IMR-90 (cell line): ENCODE measurements around the gene PPM1H. TPM values are rescaled to one million over a fixed set of nuclear protein-coding genes. Genes with fewer than 3 reads are reported as not detected.

ENCODE experiments used
- ATAC-seq: fragments of 200-7000 bp; cut with Tn5 transposase; 2 replicates; pipeline ENCODE4 v1.9.1; 2020; ENCODE audit warnings: low read depth, mild to moderate bottlenecking, moderate library complexity
- BruUV-seq: library from RNA; stranded (reverse); fragments of 400-500 nt; replicated peaks from 2 replicates; lab custom pipeline; 2021; lab: Mats Ljungman, UMichigan
- CTCF ChIA-PET: fragments of 300-600 bp; formaldehyde crosslinking; extraction: SDS; loops from one replicate; lab custom pipeline; 2021; ENCODE audit warnings: antibody characterized with exemption; lab: Yijun Ruan, JAX
- POLR2A ChIA-PET: fragments of 300-600 bp; sonication (Branson Sonifier 250); formaldehyde crosslinking; loops from one replicate; lab custom pipeline; 2022; ENCODE audit warnings: antibody characterized with exemption; ENCODE audit not compliant: unreplicated experiment; lab: Charles Lee
- DNase-seq: peaks from one replicate; pipeline ENCODE4 v3.0.0; 2013
- H2AFZ ChIP-seq: replicated peaks from 2 replicates; pipeline ENCODE3; 2013; ENCODE audit warnings: low read length, mild to moderate bottlenecking; ENCODE audit not compliant: poor library complexity
- H2AK5ac ChIP-seq: 2 replicates; pipeline ENCODE4 v1.6.1; 2013; ENCODE audit warnings: low read depth, low read length, inconsistent platforms
- H2AK9ac ChIP-seq: replicated peaks from 2 replicates; pipeline ENCODE3; 2013; ENCODE audit warnings: mild to moderate bottlenecking, low read depth, low read length, moderate library complexity; ENCODE audit not compliant: poor library complexity
- H2BK120ac ChIP-seq: 2 replicates; pipeline ENCODE4 v1.6.1; 2013; ENCODE audit warnings: low read depth, low read length, inconsistent platforms
- H2BK15ac ChIP-seq: 3 replicates; pipeline ENCODE4 v1.6.1; 2013; ENCODE audit warnings: low read depth, low read length, inconsistent platforms
- H2BK20ac ChIP-seq: 2 replicates; pipeline ENCODE4 v1.6.1; 2013; ENCODE audit warnings: low read depth, mild to moderate bottlenecking, inconsistent platforms, low read length, moderate library complexity
- H2BK5ac ChIP-seq: 2 replicates; pipeline ENCODE4 v1.6.1; 2013; ENCODE audit warnings: mild to moderate bottlenecking, low read depth, low read length, inconsistent platforms; ENCODE audit not compliant: poor library complexity, severe bottlenecking
- H3K14ac ChIP-seq: replicated peaks from 2 replicates; pipeline ENCODE4 v1.6.1; 2013; ENCODE audit warnings: low read depth, low read length, inconsistent platforms
- H3K18ac ChIP-seq: 2 replicates; pipeline ENCODE4 v1.6.1; 2013; ENCODE audit warnings: low read depth, low read length, control low read depth
- H3K23ac ChIP-seq: 2 replicates; pipeline ENCODE4 v1.6.1; 2013; ENCODE audit warnings: low read depth, low read length, inconsistent platforms
- H3K27ac ChIP-seq: 2 replicates; pipeline ENCODE4 v1.5.1; 2013; ENCODE audit warnings: mild to moderate bottlenecking, control low read depth, low read length; ENCODE audit not compliant: insufficient read depth
- H3K27me3 ChIP-seq: 2 replicates; pipeline ENCODE4 v1.6.1; 2013; ENCODE audit warnings: low read length; ENCODE audit not compliant: control insufficient read depth, insufficient read depth
- H3K36me3 ChIP-seq: 2 replicates; pipeline ENCODE4 v1.6.1; 2013; ENCODE audit warnings: low read length, mixed read lengths; ENCODE audit not compliant: control insufficient read depth, insufficient read depth
- H3K4ac ChIP-seq: 2 replicates; pipeline ENCODE4 v1.6.1; 2013; ENCODE audit warnings: low read depth, low read length, inconsistent platforms
- H3K4me1 ChIP-seq: 2 replicates; pipeline ENCODE4 v1.6.1; 2013; ENCODE audit warnings: low read length, mixed read lengths; ENCODE audit not compliant: control insufficient read depth, insufficient read depth
- H3K4me2 ChIP-seq: 2 replicates; pipeline ENCODE4 v1.6.1; 2013; ENCODE audit warnings: low read depth, mild to moderate bottlenecking, control low read depth, low read length, moderate library complexity
- H3K4me3 ChIP-seq: 2 replicates; pipeline ENCODE4 v1.5.1; 2013; ENCODE audit warnings: low read depth, mild to moderate bottlenecking, control low read depth, low read length, moderate library complexity; ENCODE audit not compliant: insufficient read depth
- H3K56ac ChIP-seq: 2 replicates; pipeline ENCODE4 v1.6.1; 2013; ENCODE audit warnings: low read length, inconsistent platforms; ENCODE audit not compliant: insufficient read depth; ENCODE audit errors: extremely low read depth
- H3K79me1 ChIP-seq, 2 experiments: 2 replicates each; pipeline ENCODE4 v1.6.1; 2013; ENCODE audit warnings: low read length in 2 of 2, inconsistent platforms in 1 of 2, low read depth in 1 of 2
- H3K9ac ChIP-seq: 2 replicates; pipeline ENCODE4 v1.6.1; 2013; ENCODE audit warnings: low read depth, low read length, control low read depth
- H3K9me1 ChIP-seq: 2 replicates; pipeline ENCODE4 v1.6.1; 2013; ENCODE audit warnings: low read length, inconsistent platforms; ENCODE audit not compliant: insufficient read depth
- H3K9me3 ChIP-seq: 2 replicates; pipeline ENCODE4 v1.6.1; 2013; ENCODE audit warnings: low read length; ENCODE audit not compliant: control insufficient read depth, insufficient read depth
- H4K20me1 ChIP-seq: 2 replicates; pipeline ENCODE4 v1.6.1; 2013; ENCODE audit warnings: low read length, inconsistent platforms; ENCODE audit not compliant: insufficient read depth
- H4K5ac ChIP-seq: 2 replicates; pipeline ENCODE4 v1.6.1; 2013; ENCODE audit warnings: mild to moderate bottlenecking, low read depth, low read length, control low read depth
- H4K8ac ChIP-seq, 2 experiments: 2 replicates each; pipeline ENCODE4 v1.6.1; 2013; ENCODE audit warnings: low read depth in 2 of 2, low read length in 2 of 2, control low read depth in 1 of 2, inconsistent platforms in 1 of 2
- H4K91ac ChIP-seq: 2 replicates; pipeline ENCODE4 v1.6.1; 2013; ENCODE audit warnings: low read depth, low read length, inconsistent platforms; ENCODE audit not compliant: insufficient read depth
- FOS ChIP-seq: fragments of 150-350 bp; IDR thresholded peaks from 2 replicates; pipeline ENCODE4 v1.6.1; 2016; ENCODE audit warnings: low read depth, low read length
- WGBS, 2 experiments: methylation state at CpG; one replicate each; pipeline versions ENCODE4 v1.1.5 to v1.1.7; 2013; ENCODE audit warnings: missing lambda C conversion rate in 2 of 2; ENCODE audit not compliant: insufficient read length in 1 of 2; ENCODE audit errors: extremely low coverage in 2 of 2; 5-methylcytosine and 5-hydroxymethylcytosine counted together
- dilution Hi-C: fragments of 300-500 bp; cut with HindIII; formaldehyde crosslinking; loops from one replicate; pipeline ENCODE4 v1.14.3; 2018; ENCODE audit warnings: low sequenced_read_pairs; ENCODE audit not compliant: unreplicated experiment
- in situ Hi-C: fragments of 300-500 bp; cut with MboI; formaldehyde crosslinking; loops from 3 replicates; pipeline ENCODE4 v1.14.3; 2019; ENCODE audit warnings: low sequenced_read_pairs, inconsistent platforms, mixed read lengths
- intact Hi-C: fragments of 100-400 bp; cut with micrococcal nuclease; formaldehyde crosslinking; loops from 2 replicates; pipeline ENCODE4 v1.10.0; 2022
- polyA plus RNA-seq, 3 experiments: library from polyadenylated mRNA; depleted of rRNA; stranded (reverse); fragments of >200 nt; gene quantifications; 2 replicates each; pipeline ENCODE4 v1.2.3, GENCODE V29; 2012; ENCODE audit warnings: low replicate concordance in 1 of 3
- total RNA-seq: library from RNA; depleted of rRNA; stranded (reverse); fragments of >200 nt; gene quantifications from 2 replicates; pipeline ENCODE4 v1.2.3, GENCODE V29; 2012

PPM1H gene
- total and polyA plus RNA-seq, 2 of the 4 experiments (the other 2 are of a cell fraction) = 0.14 to 0.18 TPM

DNA sequence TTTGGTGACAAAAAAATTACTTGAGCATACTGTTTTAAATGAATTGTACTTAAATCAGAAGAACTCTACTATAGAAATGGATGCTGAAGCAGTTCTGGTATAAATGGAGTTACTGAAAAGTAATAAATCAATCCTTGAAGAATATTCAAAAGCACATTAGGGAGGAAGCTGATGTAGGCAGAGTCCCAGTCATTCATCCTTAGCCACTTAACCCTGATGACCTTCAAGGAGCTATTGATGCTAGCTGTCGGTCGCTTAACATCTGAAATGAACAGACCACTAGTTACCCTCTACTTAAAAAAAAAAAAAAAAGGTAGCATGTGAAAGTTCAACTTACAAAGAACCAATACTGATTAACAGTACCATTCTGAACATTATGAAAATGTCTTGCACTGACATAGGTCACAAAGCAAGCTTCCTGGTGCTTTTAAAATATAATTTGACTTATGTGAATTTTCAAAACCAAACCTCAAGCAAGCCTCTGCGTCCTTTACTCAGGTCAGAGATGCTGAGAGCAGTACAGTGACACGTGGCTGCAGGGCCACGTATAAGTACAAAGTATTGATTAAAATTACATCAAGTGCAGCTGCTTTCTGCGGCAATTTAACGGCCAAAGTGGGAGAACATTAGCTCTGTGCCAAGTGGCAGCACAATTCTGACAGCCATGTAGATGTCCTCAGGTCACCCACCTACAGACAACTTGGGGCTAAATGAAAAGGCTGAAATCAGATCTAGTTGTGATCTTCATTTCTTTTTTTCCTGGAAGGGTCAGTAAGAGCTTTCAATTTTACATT, 18.1 kb downstream of the PPM1H start:
- POLR2A ChIA-PET = no interaction called here
- ATAC-seq = no peak
- CTCF ChIA-PET = interaction anchor here (0.6 to 0.7 kb wide), 3 partner anchors 14 to 1051 kb away, joined by 4 to 6 read pairs (median 4); no protein-coding TSS in a partner anchor

More for the DNA sequence above, 18.1 kb downstream of the PPM1H start:
- 0% methylated on average over 1 of the region's 7 CpGs; no CpG with 5 or more reads in 1 of the 2 experiments for WGBS, 2 experiments
- Histone ChIP-seq H3K9ac (no peak overlapping the region), H2BK20ac (no peak overlapping the region), H3K4me2 (no peak overlapping the region), H2AK9ac (no peak overlapping the region), H3K4me1 (no peaks in the 10 kb centered on the region), H3K79me1 (no peaks in the 10 kb centered on the region), H2AFZ (no peak overlapping the region), H3K23ac (no peak overlapping the region), H2BK15ac (no peak overlapping the region), H2BK5ac (no peak overlapping the region), H3K36me3 (no peaks in the 10 kb centered on the region), H4K8ac (no peak overlapping the region), H4K20me1 (no peaks in the 10 kb centered on the region), H3K14ac (no peak overlapping the region), H3K56ac (no peak overlapping the region), H4K91ac (no peak overlapping the region), H2AK5ac (no peak overlapping the region), H3K4me3 (no peak overlapping the region), H3K18ac (no peak overlapping the region), H3K27ac (no peak overlapping the region), H3K9me1 (no peaks in the 10 kb centered on the region; the same call in 1 of the 2 replicates), H2BK120ac (no peak overlapping the region), H3K9me3 (no peaks in the 10 kb centered on the region), H3K27me3 (peaks cover 9% of the 10 kb centered on the region), H3K4ac (no peak overlapping the region), H4K5ac (no peak overlapping the region)
- dilution Hi-C loops = no loop called here
- BruUV-seq = no TSS peak
- intact Hi-C loops = no loop called here
- in situ Hi-C loops = no loop called here
- no peak for TF ChIP-seq FOS
- no peak for DNase-seq
